Hepatocyte (in vitro differentiated cells): ENCODE results near the gene PDGFD. TPM values are rescaled to one million over a fixed set of nuclear protein-coding genes. Genes with fewer than 3 reads are reported as not detected.
A peak's percentile ranks its signal among the peaks of the same experiment; 100 is the strongest.

Experiments used
- DNase-seq: peaks from one replicate; pipeline ENCODE4 v3.0.0-alpha.2; 2016; ENCODE audit warnings: low spot score
- H2AFZ ChIP-seq: fragments of 200-600 bp; sonication (generic); 2 replicates; pipeline ENCODE4 v1.6.0; 2016; ENCODE audit warnings: antibody characterized with exemption, mild to moderate bottlenecking
- H3K27ac ChIP-seq: fragments of 200-600 bp; sonication (generic); 2 replicates; pipeline ENCODE4 v1.5.1; 2016; ENCODE audit warnings: mild to moderate bottlenecking
- H3K27me3 ChIP-seq: fragments of 200-600 bp; sonication (generic); 2 replicates; pipeline ENCODE4 v1.6.1; 2016
- H3K36me3 ChIP-seq: fragments of 200-600 bp; sonication (generic); replicated peaks from 2 replicates; pipeline ENCODE4 v1.5.1; 2016; ENCODE audit warnings: low read depth; ENCODE audit not compliant: insufficient read depth
- H3K4me1 ChIP-seq: fragments of 200-600 bp; sonication (generic); 2 replicates; pipeline ENCODE4 v1.5.1; 2016; ENCODE audit warnings: mild to moderate bottlenecking, moderate library complexity; ENCODE audit not compliant: insufficient read depth
- H3K4me2 ChIP-seq: fragments of 200-600 bp; sonication (generic); 2 replicates; pipeline ENCODE4 v1.6.0; 2016
- H3K4me3 ChIP-seq: fragments of 200-600 bp; sonication (generic); 2 replicates; pipeline ENCODE4 v1.5.1; 2016; ENCODE audit warnings: mild to moderate bottlenecking
- H3K79me2 ChIP-seq: fragments of 200-600 bp; sonication (generic); 2 replicates; pipeline ENCODE4 v1.6.0; 2017; ENCODE audit warnings: mild to moderate bottlenecking
- H3K9me2 ChIP-seq: fragments of 200-600 bp; sonication (generic); replicated peaks from 2 replicates; pipeline ENCODE4 v1.6.0; 2017; ENCODE audit warnings: mild to moderate bottlenecking; ENCODE audit not compliant: insufficient read depth
- H3K9me3 ChIP-seq: fragments of 200-600 bp; sonication (generic); 2 replicates; pipeline ENCODE4 v1.5.1; 2016; ENCODE audit warnings: low read depth, mild to moderate bottlenecking
- H4K20me1 ChIP-seq: fragments of 200-600 bp; sonication (generic); 2 replicates; pipeline ENCODE4 v1.6.0; 2016; ENCODE audit warnings: mild to moderate bottlenecking; ENCODE audit not compliant: insufficient read depth, poor library complexity, severe bottlenecking
- EZH2 ChIP-seq: fragments of 200-600 bp; sonication (generic); IDR thresholded peaks from 2 replicates; pipeline ENCODE4 v1.6.1; 2016; ENCODE audit warnings: antibody characterized with exemption, mild to moderate bottlenecking, borderline replicate concordance
- EZH2phosphoT487 ChIP-seq: fragments of 200-600 bp; sonication (generic); IDR thresholded peaks from one replicate; pipeline ENCODE4 v1.6.1; 2018; ENCODE audit warnings: antibody characterized with exemption, mild to moderate bottlenecking, low read depth, moderate library complexity; ENCODE audit not compliant: unreplicated experiment, severe bottlenecking
- WGBS: methylation state at CpG from one replicate; pipeline ENCODE4 v1.1.6; 2016; ENCODE audit warnings: low lambda C conversion rate; ENCODE audit errors: missing lambda C conversion rate; 5-methylcytosine and 5-hydroxymethylcytosine counted together
- polyA plus RNA-seq: library from polyadenylated mRNA; unstranded; fragments of >200 nt; fragmentation: Nextera tagmentation; extraction: Ambion mirVana; gene quantifications from 2 replicates; pipeline ENCODE4 v1.2.1, GENCODE V29; 2016
- total RNA-seq: library from RNA; depleted of rRNA; stranded (reverse); fragments of >200 nt; gene quantifications from 2 replicates; pipeline ENCODE4 v1.2.3, GENCODE V29; 2014
- TF ChIP-seq, protein P1 (sequence below): fragments of 200-600 bp; sonication (generic); IDR thresholded peaks from 2 replicates; pipeline ENCODE4 v1.5.1; 2016; ENCODE audit warnings: antibody characterized with exemption, mild to moderate bottlenecking; ENCODE audit not compliant: poor library complexity

PDGFD gene
- total RNA-seq (25.6 and 29.6 TPM in 2 replicates), polyA plus RNA-seq (17.3 and 17.7 TPM in 2 replicates)

GRCh38 chr11:104164028-104164520, at the start of gene PDGFD:
PDGFD (minus strand) TSS chr11:104164147.
- Histone ChIP-seq H2AFZ (peak within 1 kb of the TSS; percentile 94), H3K27ac (peak within 1 kb of the TSS; percentile 21), H3K4me3 (peak within 1 kb of the TSS; percentile 65), H3K27me3 (no peaks in the 10 kb centered on the region), H3K79me2 (peaks cover 3% of the 10 kb centered on the region), H3K36me3 (no peaks in the 10 kb centered on the region), H3K4me2 (peak within 1 kb of the TSS; percentile 87), H3K4me1 (peaks cover 6% of the 10 kb centered on the region), H3K9me3 (no peaks in the 10 kb centered on the region), H3K9me2 (no peaks in the 10 kb centered on the region), H4K20me1 (no peaks in the 10 kb centered on the region)
- WGBS = under 1% methylated on average over 37 of the region's 37 CpGs
- TF ChIP-seq, protein P1, sequence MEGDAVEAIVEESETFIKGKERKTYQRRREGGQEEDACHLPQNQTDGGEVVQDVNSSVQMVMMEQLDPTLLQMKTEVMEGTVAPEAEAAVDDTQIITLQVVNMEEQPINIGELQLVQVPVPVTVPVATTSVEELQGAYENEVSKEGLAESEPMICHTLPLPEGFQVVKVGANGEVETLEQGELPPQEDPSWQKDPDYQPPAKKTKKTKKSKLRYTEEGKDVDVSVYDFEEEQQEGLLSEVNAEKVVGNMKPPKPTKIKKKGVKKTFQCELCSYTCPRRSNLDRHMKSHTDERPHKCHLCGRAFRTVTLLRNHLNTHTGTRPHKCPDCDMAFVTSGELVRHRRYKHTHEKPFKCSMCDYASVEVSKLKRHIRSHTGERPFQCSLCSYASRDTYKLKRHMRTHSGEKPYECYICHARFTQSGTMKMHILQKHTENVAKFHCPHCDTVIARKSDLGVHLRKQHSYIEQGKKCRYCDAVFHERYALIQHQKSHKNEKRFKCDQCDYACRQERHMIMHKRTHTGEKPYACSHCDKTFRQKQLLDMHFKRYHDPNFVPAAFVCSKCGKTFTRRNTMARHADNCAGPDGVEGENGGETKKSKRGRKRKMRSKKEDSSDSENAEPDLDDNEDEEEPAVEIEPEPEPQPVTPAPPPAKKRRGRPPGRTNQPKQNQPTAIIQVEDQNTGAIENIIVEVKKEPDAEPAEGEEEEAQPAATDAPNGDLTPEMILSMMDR = peak; percentile 56
- no peak for TF ChIP-seq EZH2
- no peak for TF ChIP-seq EZH2phosphoT487
- DNase-seq = peak; percentile 84

GRCh38 chr11:104206936-104207335, 43.0 kb upstream of the PDGFD start:
- no peak overlapping the region for H3K4me3 ChIP-seq
- no peaks in the 10 kb centered on the region for H3K4me1 ChIP-seq
- no peaks in the 10 kb centered on the region for H3K9me2 ChIP-seq
- H4K20me1 ChIP-seq = no peaks in the 10 kb centered on the region
- no peaks in the 10 kb centered on the region for H3K36me3 ChIP-seq
- H2AFZ ChIP-seq = no peak overlapping the region
- H3K27ac ChIP-seq = no peak overlapping the region
- no peak for DNase-seq
- H3K79me2 ChIP-seq = no peaks in the 10 kb centered on the region
- whole genome bisulfite sequencing = 76% methylated on average over 4 of the region's 4 CpGs
- TF ChIP-seq, protein P1 = no peak
- no peak for TF ChIP-seq EZH2phosphoT487
- no peak for TF ChIP-seq EZH2
- H3K4me2 ChIP-seq = no peak overlapping the region
- no peaks in the 10 kb centered on the region for H3K27me3 ChIP-seq
- H3K9me3 ChIP-seq = no peaks in the 10 kb centered on the region

DNA sequence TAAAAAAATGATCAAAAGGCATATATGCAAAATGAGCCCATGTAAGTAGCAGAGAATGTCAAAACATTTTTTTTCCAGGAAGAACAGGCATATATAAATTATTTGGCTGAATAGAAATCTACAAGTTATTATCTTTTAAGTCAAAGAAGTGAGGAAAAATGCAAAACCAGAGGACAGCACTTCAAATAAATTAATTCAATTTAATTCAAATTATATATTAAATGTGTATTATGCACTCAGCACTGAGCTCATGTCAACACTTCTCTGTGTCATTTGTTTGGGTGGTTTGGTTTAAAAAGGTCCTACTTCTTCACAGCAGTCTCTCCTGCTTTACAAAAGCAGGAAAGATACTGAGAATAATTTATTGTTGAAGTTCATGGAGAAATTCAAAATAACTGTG, 41.9 kb upstream of the PDGFD start:
- Histone ChIP-seq H3K36me3 (no peaks in the 10 kb centered on the region), H3K9me2 (no peaks in the 10 kb centered on the region), H3K4me1 (no peaks in the 10 kb centered on the region), H3K27me3 (no peaks in the 10 kb centered on the region), H3K9me3 (no peaks in the 10 kb centered on the region), H3K4me2 (no peak overlapping the region), H2AFZ (no peak overlapping the region), H3K27ac (no peak overlapping the region), H3K4me3 (no peak overlapping the region), H3K79me2 (no peaks in the 10 kb centered on the region), H4K20me1 (no peaks in the 10 kb centered on the region)
- no peak for DNase-seq
- TF ChIP-seq EZH2phosphoT487 = no peak
- TF ChIP-seq EZH2 = no peak
- TF ChIP-seq, protein P1 = no peak

GRCh38 chr11:104200688-104201087, 36.7 kb upstream of the PDGFD start:
- H3K79me2 ChIP-seq = no peaks in the 10 kb centered on the region
- H3K4me2 ChIP-seq = no peak overlapping the region
- H3K36me3 ChIP-seq = no peaks in the 10 kb centered on the region
- no peak overlapping the region for H3K4me3 ChIP-seq
- no peak overlapping the region for H2AFZ ChIP-seq
- H3K27me3 ChIP-seq = no peaks in the 10 kb centered on the region
- H3K9me3 ChIP-seq = no peaks in the 10 kb centered on the region
- H3K4me1 ChIP-seq = no peaks in the 10 kb centered on the region
- H4K20me1 ChIP-seq = no peaks in the 10 kb centered on the region
- DNase-seq = no peak
- TF ChIP-seq EZH2phosphoT487 (no peak), EZH2 (no peak)
- TF ChIP-seq, protein P1 = no peak
- H3K27ac ChIP-seq = no peak overlapping the region
- H3K9me2 ChIP-seq = no peaks in the 10 kb centered on the region
